Nephron (organoid): Measurements from ENCODE around the gene TM9SF3.

Source experiments
- H3K27ac Mint-ChIP-seq, 3 experiments: 2 replicates each; pipeline ENCODE4 v1.8.0; 2020; ENCODE audit warnings: mixed read lengths in 3 of 3, mild to moderate bottlenecking in 2 of 3, moderate library complexity in 1 of 3
- H3K27me3 Mint-ChIP-seq: 2 replicates; pipeline ENCODE4 v1.8.0; 2021; ENCODE audit warnings: low read depth, mild to moderate bottlenecking, moderate library complexity, mixed read lengths
- H3K36me3 Mint-ChIP-seq: 2 replicates; pipeline ENCODE4 v1.8.0; 2020; ENCODE audit warnings: low read depth, mixed read lengths
- H3K4me1 Mint-ChIP-seq: 2 replicates; pipeline ENCODE4 v1.8.0; 2020; ENCODE audit warnings: mixed read lengths
- H3K4me3 Mint-ChIP-seq, 3 experiments: 2 replicates each; pipeline ENCODE4 v1.8.0; 2020; ENCODE audit warnings: mild to moderate bottlenecking in 3 of 3, mixed read lengths in 3 of 3, moderate library complexity in 2 of 3
- H3K9me3 Mint-ChIP-seq: 2 replicates; pipeline ENCODE4 v1.8.0; 2020; ENCODE audit warnings: mixed read lengths
- TF ChIP-seq, protein P1 (sequence below), 3 experiments: fragments of 200-600 bp; sonication (generic); IDR thresholded peaks; one replicate each; pipeline ENCODE4 v1.5.0; 2021; ENCODE audit warnings: antibody characterized with exemption in 3 of 3; ENCODE audit not compliant: unreplicated experiment in 3 of 3

The TM9SF3 gene

DNA sequence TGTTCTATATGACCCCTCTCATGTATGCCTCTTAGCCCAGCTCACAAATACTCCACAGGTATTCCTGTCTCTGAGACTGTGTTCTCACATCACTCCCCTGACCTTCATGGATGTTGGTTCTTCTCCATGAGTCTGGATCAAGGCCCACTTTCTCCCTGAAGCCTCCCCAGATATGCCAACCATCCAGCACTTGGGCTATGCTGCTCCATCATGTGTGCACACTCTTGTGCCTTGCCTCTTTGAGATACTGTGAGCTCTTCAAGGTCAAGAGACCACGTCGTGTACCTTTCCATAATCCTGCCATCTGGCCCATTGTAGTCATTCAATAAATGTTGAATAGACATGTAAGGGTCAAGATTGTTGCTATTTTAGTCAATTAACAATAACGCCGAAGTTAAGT lies 30.1 kb upstream of the TM9SF3 start:
- Mint-ChIP-seq H3K9me3 (no peaks in the 10 kb centered on the region), H3K4me3 (no peak overlapping the region), H3K27me3 (peaks cover 4% of the 10 kb centered on the region), H3K4me1 (peaks cover 22% of the 10 kb centered on the region), H3K27ac (no peak overlapping the region), H3K36me3 (no peaks in the 10 kb centered on the region)
- TF ChIP-seq, protein P1, sequence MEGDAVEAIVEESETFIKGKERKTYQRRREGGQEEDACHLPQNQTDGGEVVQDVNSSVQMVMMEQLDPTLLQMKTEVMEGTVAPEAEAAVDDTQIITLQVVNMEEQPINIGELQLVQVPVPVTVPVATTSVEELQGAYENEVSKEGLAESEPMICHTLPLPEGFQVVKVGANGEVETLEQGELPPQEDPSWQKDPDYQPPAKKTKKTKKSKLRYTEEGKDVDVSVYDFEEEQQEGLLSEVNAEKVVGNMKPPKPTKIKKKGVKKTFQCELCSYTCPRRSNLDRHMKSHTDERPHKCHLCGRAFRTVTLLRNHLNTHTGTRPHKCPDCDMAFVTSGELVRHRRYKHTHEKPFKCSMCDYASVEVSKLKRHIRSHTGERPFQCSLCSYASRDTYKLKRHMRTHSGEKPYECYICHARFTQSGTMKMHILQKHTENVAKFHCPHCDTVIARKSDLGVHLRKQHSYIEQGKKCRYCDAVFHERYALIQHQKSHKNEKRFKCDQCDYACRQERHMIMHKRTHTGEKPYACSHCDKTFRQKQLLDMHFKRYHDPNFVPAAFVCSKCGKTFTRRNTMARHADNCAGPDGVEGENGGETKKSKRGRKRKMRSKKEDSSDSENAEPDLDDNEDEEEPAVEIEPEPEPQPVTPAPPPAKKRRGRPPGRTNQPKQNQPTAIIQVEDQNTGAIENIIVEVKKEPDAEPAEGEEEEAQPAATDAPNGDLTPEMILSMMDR (IDR thresholded peaks at IDR 0.05; ENCODE audit: unreplicated experiment in 3 of 3), result no peak

GRCh38 chr10:96614515-96614914 lies 27.7 kb upstream of the TM9SF3 start:
- Mint-ChIP-seq H3K27ac (no peak overlapping the region), H3K36me3 (no peaks in the 10 kb centered on the region), H3K27me3 (peaks cover 4% of the 10 kb centered on the region), H3K9me3 (no peaks in the 10 kb centered on the region), H3K4me1 (peaks cover 17% of the 10 kb centered on the region), H3K4me3 (no peak overlapping the region)
- TF ChIP-seq, protein P1 (IDR thresholded peaks at IDR 0.05; ENCODE audit: unreplicated experiment in 3 of 3), result no peak

- H3K4me1 Mint-ChIP-seq, result peaks cover 10% of the 10 kb centered on the region
- peaks cover 4% of the 10 kb centered on the region for H3K27me3 Mint-ChIP-seq
- H3K9me3 Mint-ChIP-seq, result no peaks in the 10 kb centered on the region
- H3K36me3 Mint-ChIP-seq, result no peaks in the 10 kb centered on the region
- H3K27ac Mint-ChIP-seq, result no peak overlapping the region
- TF ChIP-seq, protein P1 (IDR thresholded peaks at IDR 0.05; ENCODE audit: unreplicated experiment in 3 of 3), result no peak
- H3K4me3 Mint-ChIP-seq, result no peak overlapping the region
These were observed 26.8 kb upstream of the TM9SF3 start for GRCh38 chr10:96613576-96613975.

DNA sequence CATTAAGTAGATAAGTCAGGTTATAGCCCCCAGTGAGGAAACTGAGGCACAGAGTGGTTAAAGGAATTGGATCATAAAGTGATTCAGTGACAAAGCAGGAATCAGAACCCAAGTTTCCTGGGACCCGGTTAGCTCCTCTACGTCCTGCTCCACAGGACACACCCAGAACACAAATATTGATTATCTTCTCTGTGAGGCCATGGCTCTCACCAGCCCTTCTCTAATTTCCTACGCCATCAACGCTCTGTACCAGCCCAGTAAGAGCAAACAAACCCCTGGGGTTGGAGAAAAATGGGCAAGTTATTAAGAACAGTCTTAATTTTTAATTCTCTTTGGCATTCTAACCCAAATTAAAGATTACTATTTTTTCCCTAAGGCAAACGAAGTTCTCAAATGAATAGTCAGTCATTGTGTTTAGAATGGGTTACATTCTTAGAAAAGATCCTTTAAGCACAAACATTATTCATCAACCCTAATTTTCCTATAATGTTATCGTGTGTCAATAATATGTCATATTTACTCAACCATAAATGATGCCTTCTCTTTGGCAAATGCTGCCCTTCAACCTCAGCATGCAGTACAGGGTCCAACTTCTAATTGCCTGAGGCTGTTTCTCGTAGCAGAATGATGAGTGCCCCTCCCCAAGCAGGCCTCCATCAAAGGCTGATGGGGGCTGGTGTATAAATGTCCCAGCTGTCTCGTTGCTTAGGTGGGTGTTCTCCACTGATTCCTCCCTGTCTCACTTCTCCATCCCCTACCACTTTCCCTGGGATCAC lies 25.4 kb upstream of the TM9SF3 start:
- Mint-ChIP-seq H3K27me3 (peaks cover 4% of the 10 kb centered on the region), H3K4me3 (no peak overlapping the region), H3K4me1 (peaks cover 5% of the 10 kb centered on the region), H3K27ac (no peak overlapping the region), H3K9me3 (no peaks in the 10 kb centered on the region), H3K36me3 (no peaks in the 10 kb centered on the region)
- TF ChIP-seq, protein P1 (IDR thresholded peaks at IDR 0.05; ENCODE audit: unreplicated experiment in 3 of 3), result no peak

DNA sequence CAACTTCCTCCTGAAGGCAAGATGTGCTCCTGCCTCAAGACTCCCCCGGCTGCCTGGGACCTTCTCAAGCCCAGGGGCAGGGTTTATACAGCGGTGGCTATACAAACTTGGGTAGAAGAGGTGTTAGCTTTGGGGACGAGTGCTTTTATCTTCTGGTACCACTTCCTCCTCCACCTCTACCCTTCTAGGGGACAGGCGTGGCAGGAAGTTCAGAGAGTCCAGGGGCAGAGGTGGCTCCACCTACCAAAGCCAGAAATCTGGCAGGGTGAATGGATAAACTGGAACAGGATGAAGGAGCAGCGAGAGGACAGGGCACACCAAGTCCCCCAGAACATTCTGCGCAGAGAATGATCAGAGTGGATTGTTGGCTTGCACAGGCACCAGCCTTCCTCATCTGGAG lies 24.0 kb upstream of the TM9SF3 start:
- peaks cover 7% of the 10 kb centered on the region for H3K4me1 Mint-ChIP-seq
- H3K4me3 Mint-ChIP-seq, result no peak overlapping the region
- no peaks in the 10 kb centered on the region for H3K36me3 Mint-ChIP-seq
- no peak overlapping the region for H3K27ac Mint-ChIP-seq
- H3K9me3 Mint-ChIP-seq, result no peaks in the 10 kb centered on the region
- H3K27me3 Mint-ChIP-seq, result no peaks in the 10 kb centered on the region
- TF ChIP-seq, protein P1 (IDR thresholded peaks at IDR 0.05; ENCODE audit: unreplicated experiment in 3 of 3), result no peak

- Mint-ChIP-seq H3K9me3 (no peaks in the 10 kb centered on the region), H3K27me3 (no peaks in the 10 kb centered on the region), H3K36me3 (no peaks in the 10 kb centered on the region), H3K27ac (no peak overlapping the region), H3K4me1 (peaks cover 7% of the 10 kb centered on the region), H3K4me3 (no peak overlapping the region)
- TF ChIP-seq, protein P1 (IDR thresholded peaks at IDR 0.05; ENCODE audit: unreplicated experiment in 3 of 3), result no peak
These were observed 22.7 kb upstream of the TM9SF3 start for GRCh38 chr10:96609510-96609909.
